G401.6 (cell line): Measurements from ENCODE around the gene CNTNAP2.
"Not testable (repeated sequence)": the region's sequence is repeated elsewhere in the genome, so short reads cannot be mapped to it uniquely, and the experiment has no call there.

Experiments used
- FAIRE-seq: peaks from 2 replicates; lab custom pipeline; 2012; peaks lifted over from hg19 to GRCh38; lab: Jason Lieb, UNC

The CNTNAP2 gene

GRCh38 chr7:147029953-147030352 lies 913.4 kb downstream of the CNTNAP2 start:
- FAIRE-seq: no peak

GRCh38 chr7:147033641-147034040 lies 917.0 kb downstream of the CNTNAP2 start:
- no peak for FAIRE-seq

GRCh38 chr7:147041438-147041837 lies 924.8 kb downstream of the CNTNAP2 start:
- no peak for FAIRE-seq

GRCh38 chr7:147044941-147045340 lies 928.3 kb downstream of the CNTNAP2 start:
- no peak for FAIRE-seq

- FAIRE-seq: no peak
These were observed 931.1 kb downstream of the CNTNAP2 start for GRCh38 chr7:147047696-147048095.

- no peak for FAIRE-seq
These were observed 932.3 kb downstream of the CNTNAP2 start for GRCh38 chr7:147048864-147049263.

GRCh38 chr7:147052818-147053217 lies 936.2 kb downstream of the CNTNAP2 start:
- no peak for FAIRE-seq

GRCh38 chr7:147053746-147054145 lies 937.1 kb downstream of the CNTNAP2 start:
- no peak for FAIRE-seq

GRCh38 chr7:147060070-147060469 lies 943.5 kb downstream of the CNTNAP2 start:
- FAIRE-seq: no peak

GRCh38 chr7:147062897-147063296 lies 946.3 kb downstream of the CNTNAP2 start:
- no peak for FAIRE-seq

GRCh38 chr7:147068842-147069241 lies 952.2 kb downstream of the CNTNAP2 start:
- FAIRE-seq: no peak

GRCh38 chr7:147069771-147070170 lies 953.2 kb downstream of the CNTNAP2 start:
- FAIRE-seq: no peak

- FAIRE-seq: no peak
These were observed 954.3 kb downstream of the CNTNAP2 start for GRCh38 chr7:147070886-147071285.

- no peak for FAIRE-seq
These were observed 954.9 kb downstream of the CNTNAP2 start for GRCh38 chr7:147071536-147071935.

- FAIRE-seq: no peak
These were observed 961.7 kb downstream of the CNTNAP2 start for GRCh38 chr7:147078312-147078711.

- FAIRE-seq: no peak
These were observed 962.5 kb downstream of the CNTNAP2 start for GRCh38 chr7:147079083-147079482.

- no peak for FAIRE-seq
These were observed 963.4 kb downstream of the CNTNAP2 start for GRCh38 chr7:147079921-147080420.

GRCh38 chr7:147081117-147081516 lies 964.5 kb downstream of the CNTNAP2 start:
- FAIRE-seq: no peak

GRCh38 chr7:147089051-147089461 lies 972.5 kb downstream of the CNTNAP2 start:
- no peak for FAIRE-seq

- FAIRE-seq: no peak
These were observed 973.0 kb downstream of the CNTNAP2 start for GRCh38 chr7:147089608-147090007.

GRCh38 chr7:147096629-147097028 lies 980.0 kb downstream of the CNTNAP2 start:
- no peak for FAIRE-seq

GRCh38 chr7:147103224-147103623 lies 986.6 kb downstream of the CNTNAP2 start:
- FAIRE-seq: peak; percentile 77

GRCh38 chr7:147106746-147107145 lies 990.1 kb downstream of the CNTNAP2 start:
- no peak for FAIRE-seq

GRCh38 chr7:147114525-147114924 lies 997.9 kb downstream of the CNTNAP2 start:
- not testable (repeated sequence) for FAIRE-seq

- no peak for FAIRE-seq
These were observed 1019.8 kb downstream of the CNTNAP2 start for GRCh38 chr7:147136352-147136751.
